ENCODE results near the gene YPEL2.

DNA sequence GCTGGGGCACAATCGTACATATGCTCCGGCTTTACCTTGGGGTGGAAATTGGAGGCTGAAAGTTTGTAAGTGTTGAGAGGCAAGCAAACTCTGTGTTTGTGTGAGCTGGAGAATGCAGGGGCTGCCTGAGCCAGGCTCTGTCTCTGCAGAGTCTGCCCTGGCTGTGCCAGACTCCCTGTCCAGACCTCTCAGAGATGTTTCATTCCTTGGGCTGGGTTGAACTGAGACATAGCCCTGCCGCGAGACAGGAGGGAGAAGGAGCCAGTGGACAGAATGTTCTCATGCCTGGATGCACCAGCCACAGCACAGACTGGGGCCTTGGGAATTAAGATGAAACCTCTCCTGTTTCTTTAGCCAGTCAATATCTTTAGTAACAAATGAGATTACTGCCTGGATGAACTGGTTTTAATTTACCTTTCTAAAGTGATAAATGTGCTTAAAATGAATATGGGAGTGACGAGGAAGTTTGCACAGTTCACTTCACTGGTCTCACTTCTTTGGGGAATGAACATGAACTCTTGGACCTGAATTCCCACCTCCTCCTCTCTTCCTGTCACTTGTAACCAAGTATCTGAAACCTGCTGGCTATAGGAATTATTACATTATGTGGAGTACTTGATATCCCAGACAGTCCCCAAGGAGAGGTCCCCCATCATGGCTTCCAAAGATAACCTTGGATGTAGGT lies 40.1 kb downstream of the YPEL2 start:
- TF ChIP-seq, protein P1, sequence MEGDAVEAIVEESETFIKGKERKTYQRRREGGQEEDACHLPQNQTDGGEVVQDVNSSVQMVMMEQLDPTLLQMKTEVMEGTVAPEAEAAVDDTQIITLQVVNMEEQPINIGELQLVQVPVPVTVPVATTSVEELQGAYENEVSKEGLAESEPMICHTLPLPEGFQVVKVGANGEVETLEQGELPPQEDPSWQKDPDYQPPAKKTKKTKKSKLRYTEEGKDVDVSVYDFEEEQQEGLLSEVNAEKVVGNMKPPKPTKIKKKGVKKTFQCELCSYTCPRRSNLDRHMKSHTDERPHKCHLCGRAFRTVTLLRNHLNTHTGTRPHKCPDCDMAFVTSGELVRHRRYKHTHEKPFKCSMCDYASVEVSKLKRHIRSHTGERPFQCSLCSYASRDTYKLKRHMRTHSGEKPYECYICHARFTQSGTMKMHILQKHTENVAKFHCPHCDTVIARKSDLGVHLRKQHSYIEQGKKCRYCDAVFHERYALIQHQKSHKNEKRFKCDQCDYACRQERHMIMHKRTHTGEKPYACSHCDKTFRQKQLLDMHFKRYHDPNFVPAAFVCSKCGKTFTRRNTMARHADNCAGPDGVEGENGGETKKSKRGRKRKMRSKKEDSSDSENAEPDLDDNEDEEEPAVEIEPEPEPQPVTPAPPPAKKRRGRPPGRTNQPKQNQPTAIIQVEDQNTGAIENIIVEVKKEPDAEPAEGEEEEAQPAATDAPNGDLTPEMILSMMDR (IDR thresholded peaks at IDR 0.05; ENCODE audit: poor library complexity) = no peak
- TF ChIP-seq EZH2phosphoT487 (IDR thresholded peaks at IDR 0.05; ENCODE audit: low read depth, severe bottlenecking, unreplicated experiment) = no peak
- no peak for TF ChIP-seq EZH2 (IDR thresholded peaks at IDR 0.05; ENCODE audit: borderline replicate concordance)

Measured in hepatocyte (in vitro differentiated cells).